T-cell (primary cell): ENCODE data around the gene TSPAN9. TPM values are rescaled to one million over a fixed set of nuclear protein-coding genes. Genes with fewer than 3 reads are reported as not detected.

Source experiments
- ATAC-seq, 4 experiments: fragments of 200-7000 bp in 3 of 4; fragments of 150-1000 bp in 1 of 4; cut with Tn5 transposase; replicated peaks in 1 of 4; 1 replicate in 3 of 4; 2 replicates in 1 of 4; pipeline ENCODE4 v1.10.0; 2021; ENCODE audit warnings: moderate library complexity in 3 of 4, mild to moderate bottlenecking in 2 of 4, moderate number of reproducible peaks in 1 of 4
- CTCF ChIA-PET, 2 donors: fragments of 300-600 bp; sonication (Branson Sonifier 250); formaldehyde crosslinking; loops; one replicate each; lab custom pipeline; 2022; ENCODE audit warnings: antibody characterized with exemption in 2 of 2; lab: Charles Lee
- POLR2A ChIA-PET, 2 donors: fragments of 300-600 bp; sonication (Branson Sonifier 250); formaldehyde crosslinking; loops; one replicate each; lab custom pipeline; 2022; ENCODE audit warnings: antibody characterized with exemption in 2 of 2; lab: Charles Lee
- DNase-seq, 35 experiments: peaks; one replicate each; pipeline versions ENCODE4 v3.0.0 to v3.0.0-alpha.2; 2013 to 2023
- H3K27ac ChIP-seq: one replicate; pipeline ENCODE4 v1.5.1; 2013; ENCODE audit warnings: low read length
- H3K27me3 ChIP-seq, 2 experiments: replicated peaks in 1 of 2; 1 replicate in 1 of 2; 2 replicates in 1 of 2; pipeline versions ENCODE4 v1.6.1 to v1.7.0; 2013; ENCODE audit warnings: low read length in 1 of 2, mixed read lengths in 1 of 2; ENCODE audit not compliant: control insufficient read depth in 2 of 2, insufficient read depth in 2 of 2; ENCODE audit errors: extremely low read depth in 1 of 2
- H3K36me3 ChIP-seq, 2 donors: 1 replicate in 1 of 2; 2 replicates in 1 of 2; pipeline versions ENCODE4 v1.6.1 to v1.7.0; 2013; ENCODE audit warnings: low read length in 1 of 2; ENCODE audit not compliant: control insufficient read depth in 2 of 2, insufficient read depth in 1 of 2; ENCODE audit errors: extremely low read depth in 1 of 2
- H3K4me1 ChIP-seq, 2 experiments: 1 replicate in 1 of 2; 2 replicates in 1 of 2; pipeline versions ENCODE4 v1.6.1 to v1.7.0; 2013; ENCODE audit warnings: low read length in 2 of 2, mixed read lengths in 1 of 2; ENCODE audit not compliant: insufficient read depth in 2 of 2, control insufficient read depth in 1 of 2; ENCODE audit errors: extremely low read depth in 1 of 2
- H3K4me3 ChIP-seq, 2 donors: 1 replicate in 1 of 2; 2 replicates in 1 of 2; pipeline versions ENCODE4 v1.5.1 to v1.7.0; 2013; ENCODE audit warnings: mild to moderate bottlenecking in 2 of 2, low read length in 1 of 2, moderate library complexity in 1 of 2; ENCODE audit not compliant: control insufficient read depth in 1 of 2; ENCODE audit errors: extremely low read depth in 1 of 2
- H3K9me3 ChIP-seq: 2 replicates; pipeline ENCODE4 v1.7.0; 2013
- H3K27ac Mint-ChIP-seq, 2 donors: one replicate each; pipeline ENCODE4 v1.8.0; 2020 to 2021; ENCODE audit warnings: mild to moderate bottlenecking in 2 of 2, mixed read lengths in 2 of 2
- H3K27me3 Mint-ChIP-seq, 2 donors: one replicate each; pipeline ENCODE4 v1.8.0; 2021 to 2022; ENCODE audit warnings: mixed read lengths in 2 of 2
- H3K36me3 Mint-ChIP-seq: one replicate; pipeline ENCODE4 v1.8.0; 2021; ENCODE audit warnings: mixed read lengths
- H3K4me1 Mint-ChIP-seq, 3 donors: one replicate each; pipeline ENCODE4 v1.8.0; 2020 to 2022; ENCODE audit warnings: mixed read lengths in 3 of 3, mild to moderate bottlenecking in 1 of 3
- H3K4me3 Mint-ChIP-seq, 3 donors: one replicate each; pipeline ENCODE4 v1.8.0; 2020 to 2022; ENCODE audit warnings: mild to moderate bottlenecking in 3 of 3, mixed read lengths in 3 of 3, moderate library complexity in 3 of 3
- H3K9me3 Mint-ChIP-seq, 3 donors: one replicate each; pipeline ENCODE4 v1.8.0; 2020 to 2022; ENCODE audit warnings: mixed read lengths in 3 of 3
- WGBS: methylation state at CpG from one replicate; pipeline ENCODE4 v1.1.5; 2013; ENCODE audit warnings: missing lambda C conversion rate; ENCODE audit not compliant: insufficient coverage; 5-methylcytosine and 5-hydroxymethylcytosine counted together
- total RNA-seq, 35 experiments: library from RNA in 6 of 35; stranded (reverse) in 6 of 35; fragments of 120-200 nt in 1 of 35; gene quantifications; one replicate each; pipeline versions ENCODE4 v1.2.1 to v1.2.4 and lab custom pipeline; 2013 to 2026

The TSPAN9 gene
- total RNA-seq, 5 donors from 2014 or later (not counting 1 experiment from before 2014, with no cell fraction given), result 0.56 to 1.1 (median 0.70) TPM

DNA sequence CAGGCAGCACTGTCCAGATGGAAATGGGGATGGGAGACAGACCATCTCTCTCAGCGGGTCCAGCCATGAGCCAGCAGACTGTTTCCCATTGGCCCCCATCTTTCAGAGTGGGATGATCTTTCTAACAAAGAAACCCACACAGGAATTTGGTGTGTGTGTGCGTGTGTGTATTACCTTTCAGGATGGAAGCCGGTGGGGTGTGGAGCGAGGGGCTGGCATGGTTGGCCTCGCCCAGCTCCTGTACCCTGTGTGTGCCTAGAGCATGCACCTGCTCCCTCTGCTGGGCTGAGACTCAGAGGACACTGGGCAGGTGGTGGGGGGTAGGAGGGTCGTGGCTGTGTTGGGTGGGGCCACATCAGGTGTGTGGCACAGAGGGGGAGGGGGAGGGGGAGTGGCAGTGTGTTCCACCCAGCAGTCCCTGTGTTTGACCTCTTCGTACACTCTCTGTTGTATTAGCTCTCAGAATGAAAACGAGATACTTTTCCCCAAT is 33.0 kb upstream of the TSPAN9 start:
- Mint-ChIP-seq H3K4me3 (no peak overlapping the region), H3K9me3 (no peaks in the 10 kb centered on the region), H3K36me3 (no peaks in the 10 kb centered on the region), H3K4me1 (no peaks in the 10 kb centered on the region), H3K27ac (no peak overlapping the region), H3K27me3 (peaks cover 32 to 41% of the 10 kb centered on the region in 2 donors)
- POLR2A ChIA-PET, result no interaction called here
- peaks cover 0 to 61% of the 10 kb centered on the region in 2 experiments for H3K27me3 ChIP-seq
- 80% methylated on average over 4 of the region's 8 CpGs for WGBS
- DNase-seq, result no peak
- no peak overlapping the region for H3K27ac ChIP-seq
- H3K4me3 ChIP-seq, result no peak overlapping the region
- no peaks in the 10 kb centered on the region for H3K36me3 ChIP-seq
- CTCF ChIA-PET, result no interaction called here
- no peaks in the 10 kb centered on the region for H3K9me3 ChIP-seq
- no peak for ATAC-seq
- H3K4me1 ChIP-seq, result no peaks in the 10 kb centered on the region

DNA sequence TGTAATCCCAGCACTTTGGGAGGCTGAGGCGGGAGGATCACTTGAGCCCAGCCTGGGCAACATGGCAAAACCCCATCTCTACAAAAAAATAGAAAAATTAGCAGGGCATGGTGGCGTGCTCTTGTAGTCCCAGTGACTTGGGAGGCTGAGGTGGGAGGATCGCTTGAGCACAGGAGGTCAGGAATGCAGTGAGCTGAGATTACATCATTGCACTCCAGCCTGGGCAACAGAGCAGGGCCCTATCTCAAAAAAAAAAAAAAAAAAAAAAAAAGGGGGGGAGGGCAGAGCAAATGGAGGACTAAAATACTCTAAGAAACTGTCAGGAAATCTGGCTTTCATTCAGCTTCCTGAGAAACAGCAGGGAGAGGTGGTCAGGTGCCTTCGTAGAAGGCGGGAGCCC is 31.7 kb upstream of the TSPAN9 start:
- WGBS, result no CpG with 5 or more reads among the region's 5 CpGs
- Mint-ChIP-seq H3K27ac (no peak overlapping the region), H3K36me3 (no peaks in the 10 kb centered on the region), H3K27me3 (peaks cover 39 to 44% of the 10 kb centered on the region in 2 donors), H3K4me3 (no peak overlapping the region), H3K4me1 (peaks cover 0 to 2% (median 0%) of the 10 kb centered on the region in 3 donors), H3K9me3 (no peaks in the 10 kb centered on the region)
- POLR2A ChIA-PET, result interaction anchor here in 1 of 2 donors (0.6 kb wide), 1 partner anchor 23 kb away, joined by 3 read pairs; no protein-coding TSS in a partner anchor
- no peak overlapping the region for H3K27ac ChIP-seq
- H3K36me3 ChIP-seq, result no peaks in the 10 kb centered on the region
- no peaks in the 10 kb centered on the region for H3K4me1 ChIP-seq
- no peak for DNase-seq
- no peak overlapping the region for H3K4me3 ChIP-seq
- no peaks in the 10 kb centered on the region for H3K9me3 ChIP-seq
- H3K27me3 ChIP-seq, result peaks cover 0 to 61% of the 10 kb centered on the region in 2 experiments
- ATAC-seq, result no peak
- CTCF ChIA-PET, result interaction anchor here in 1 of 2 donors (0.6 kb wide), 1 partner anchor 95 kb away, joined by 6 read pairs; no protein-coding TSS in a partner anchor

DNA sequence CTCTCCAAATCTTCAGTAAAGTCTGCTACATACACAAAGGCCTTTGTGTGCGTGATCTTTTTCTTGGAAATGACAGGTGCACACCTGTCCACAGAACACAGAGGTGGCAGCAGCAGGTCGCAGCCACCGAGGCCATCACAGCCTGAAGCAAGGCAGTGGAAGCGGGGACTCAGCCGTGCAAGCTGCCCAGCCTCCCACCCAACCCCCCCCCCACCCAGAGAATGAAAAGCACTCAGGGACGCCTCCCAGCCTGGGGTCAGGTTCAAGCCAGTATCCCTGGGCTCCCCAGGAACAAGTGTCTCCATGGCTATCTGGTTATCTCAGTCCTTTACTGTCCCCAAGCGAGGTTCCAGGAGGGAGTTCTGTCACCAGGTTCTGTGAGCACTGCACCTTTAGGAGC is 31.2 kb upstream of the TSPAN9 start:
- WGBS, result 90% methylated on average over 3 of the region's 7 CpGs
- Mint-ChIP-seq H3K9me3 (no peaks in the 10 kb centered on the region), H3K4me3 (no peak overlapping the region), H3K27ac (no peak overlapping the region), H3K36me3 (no peaks in the 10 kb centered on the region), H3K27me3 (peaks cover 39 to 44% of the 10 kb centered on the region in 2 donors), H3K4me1 (peaks cover 0 to 2% (median 0%) of the 10 kb centered on the region in 3 donors)
- H3K36me3 ChIP-seq, result no peaks in the 10 kb centered on the region
- H3K9me3 ChIP-seq, result no peaks in the 10 kb centered on the region
- ChIA-PET CTCF (no interaction called here), POLR2A (interaction anchor here in 1 of 2 donors (0.6 kb wide), 1 partner anchor 23 kb away, joined by 3 read pairs; no protein-coding TSS in a partner anchor)
- H3K27ac ChIP-seq, result no peak overlapping the region
- ATAC-seq, result no peak
- no peak overlapping the region for H3K4me3 ChIP-seq
- no peaks in the 10 kb centered on the region for H3K4me1 ChIP-seq
- no peak for DNase-seq
- H3K27me3 ChIP-seq, result peaks cover 0 to 56% of the 10 kb centered on the region in 2 experiments

DNA sequence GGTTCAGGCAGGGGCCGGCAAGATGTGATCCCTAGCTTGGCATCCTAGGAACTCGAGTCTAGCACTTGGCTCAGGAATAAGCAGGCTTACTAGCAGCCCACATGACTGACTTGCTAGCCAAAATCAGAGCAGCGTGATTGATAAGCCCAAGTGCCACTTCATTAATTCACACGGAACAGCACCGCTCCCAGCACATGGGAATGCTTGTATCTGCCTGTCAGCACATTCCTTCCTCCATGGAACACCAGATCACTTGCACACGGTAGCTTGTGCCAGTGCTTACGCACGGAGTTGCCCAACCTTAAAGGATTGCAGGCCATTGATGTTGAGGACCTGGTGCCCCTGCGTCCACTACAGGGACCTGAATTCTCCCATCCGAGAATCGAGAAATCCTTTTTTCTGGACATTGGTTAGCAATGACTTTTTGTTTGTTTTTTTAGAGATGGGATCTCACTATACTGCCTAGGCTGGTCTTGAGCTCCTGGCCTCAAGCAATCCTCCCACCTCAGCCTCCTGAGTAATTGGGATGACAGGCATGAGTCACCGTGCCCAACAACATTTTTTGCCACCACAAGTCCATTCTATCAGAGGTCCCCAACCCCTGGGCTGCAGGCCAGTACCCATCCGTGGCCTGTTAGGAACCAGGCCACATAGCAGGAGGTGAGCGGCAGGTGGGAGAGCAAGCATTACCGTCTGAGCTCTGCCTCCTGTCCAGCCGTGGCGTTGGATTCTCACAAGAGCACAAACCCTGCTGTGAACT is 30.6 kb upstream of the TSPAN9 start:
- WGBS, result 86% methylated on average over 14 of the region's 17 CpGs
- no peak overlapping the region for H3K27ac ChIP-seq
- no peak overlapping the region for H3K4me3 ChIP-seq
- no peak for DNase-seq
- H3K36me3 ChIP-seq, result no peaks in the 10 kb centered on the region
- ChIA-PET CTCF (no interaction called here), POLR2A (no interaction called here)
- Mint-ChIP-seq H3K4me3 (no peak overlapping the region), H3K27ac (no peak overlapping the region), H3K4me1 (peaks cover 0 to 2% (median 0%) of the 10 kb centered on the region in 3 donors), H3K27me3 (peaks cover 40 to 46% of the 10 kb centered on the region in 2 donors), H3K9me3 (no peaks in the 10 kb centered on the region), H3K36me3 (no peaks in the 10 kb centered on the region)
- no peaks in the 10 kb centered on the region for H3K4me1 ChIP-seq
- ATAC-seq, result no peak
- no peaks in the 10 kb centered on the region for H3K9me3 ChIP-seq
- peaks cover 0 to 54% of the 10 kb centered on the region in 2 experiments for H3K27me3 ChIP-seq

DNA sequence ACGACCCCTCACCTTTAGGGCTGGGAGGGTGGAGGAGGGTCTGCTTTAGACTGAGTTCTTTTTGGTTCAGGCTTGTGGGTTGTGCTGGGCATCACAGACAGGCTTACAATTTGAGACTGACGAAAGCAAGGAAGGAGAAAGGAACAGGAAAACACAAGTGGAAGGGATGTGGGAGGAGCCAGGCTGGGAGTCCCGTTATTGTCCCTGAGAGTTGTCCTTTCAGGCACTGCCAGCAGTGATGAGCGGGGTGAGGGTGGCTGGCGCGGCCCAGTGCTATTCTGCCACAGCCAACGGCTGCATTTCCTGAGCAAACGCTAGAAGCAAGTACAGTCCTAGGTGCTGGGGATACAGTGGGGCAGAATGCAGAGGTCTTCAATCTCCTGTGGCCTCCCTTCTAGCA is 29.2 kb upstream of the TSPAN9 start:
- POLR2A ChIA-PET, result no interaction called here
- CTCF ChIA-PET, result no interaction called here
- Histone ChIP-seq H3K36me3 (no peaks in the 10 kb centered on the region), H3K4me3 (no peak overlapping the region), H3K9me3 (no peaks in the 10 kb centered on the region), H3K4me1 (no peaks in the 10 kb centered on the region), H3K27me3 (peaks cover 0 to 46% of the 10 kb centered on the region in 2 experiments), H3K27ac (no peak overlapping the region)
- Mint-ChIP-seq H3K4me1 (peaks cover 0 to 2% (median 0%) of the 10 kb centered on the region in 3 donors), H3K27ac (no peak overlapping the region), H3K4me3 (no peak overlapping the region), H3K27me3 (peaks cover 36% of the 10 kb centered on the region in 2 donors), H3K9me3 (no peaks in the 10 kb centered on the region), H3K36me3 (no peaks in the 10 kb centered on the region)
- 45% methylated on average over 6 of the region's 8 CpGs for WGBS
- DNase-seq (no peak), ATAC-seq (no peak)

DNA sequence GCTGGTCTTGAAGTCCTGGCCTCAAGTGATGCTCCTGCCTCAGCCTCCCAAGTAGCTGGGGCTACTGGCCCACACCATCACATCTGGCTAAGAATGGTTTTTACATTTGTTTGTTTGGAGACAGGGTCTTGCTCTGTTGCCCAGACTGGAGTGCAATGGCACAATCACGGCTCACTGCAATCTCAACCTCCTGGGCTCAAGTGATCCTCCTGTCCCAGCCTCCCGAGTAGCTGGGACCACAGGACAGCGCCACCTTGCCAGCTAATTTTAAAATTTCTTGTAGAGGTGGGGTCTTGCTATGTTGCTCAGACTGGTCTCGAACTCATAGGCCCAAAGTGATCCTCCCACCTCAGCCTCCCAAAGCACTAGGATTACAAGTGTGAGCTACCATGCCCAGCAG is 28.6 kb upstream of the TSPAN9 start:
- H3K4me1 ChIP-seq, result no peaks in the 10 kb centered on the region
- ATAC-seq (no peak), DNase-seq (no peak)
- peaks cover 0 to 41% of the 10 kb centered on the region in 2 experiments for H3K27me3 ChIP-seq
- Mint-ChIP-seq H3K4me3 (no peak overlapping the region), H3K27me3 (peaks cover 30 to 31% of the 10 kb centered on the region in 2 donors), H3K9me3 (no peaks in the 10 kb centered on the region), H3K27ac (no peak overlapping the region), H3K4me1 (peaks cover 0 to 2% (median 0%) of the 10 kb centered on the region in 3 donors), H3K36me3 (no peaks in the 10 kb centered on the region)
- no peak overlapping the region for H3K4me3 ChIP-seq
- WGBS, result no CpG with 5 or more reads among the region's 4 CpGs
- ChIA-PET POLR2A (no interaction called here), CTCF (no interaction called here)
- H3K27ac ChIP-seq, result no peak overlapping the region
- no peaks in the 10 kb centered on the region for H3K9me3 ChIP-seq
- no peaks in the 10 kb centered on the region for H3K36me3 ChIP-seq
